ENCODE measurements around the gene FOXE3.

The FOXE3 gene

GRCh38 chr1:47409311-47410067 is 6.6 kb upstream of the FOXE3 start:
- Histone ChIP-seq H3K9me3 (no peaks in the 10 kb centered on the region), H3K4me3 (ENCODE audit: low read depth in 1 of 2, low read length in 1 of 2) (no peak overlapping the region), H3K36me3 (no peaks in the 10 kb centered on the region), H3K27me3 (peaks cover 63% of the 10 kb centered on the region), H3K27ac (no peak overlapping the region), H3K4me1 (ENCODE audit: control insufficient read depth in 1 of 2, insufficient read depth in 1 of 2, low read depth in 1 of 2, low read length in 1 of 2) (no peaks in the 10 kb centered on the region)
- TF ChIP-seq, protein P1, sequence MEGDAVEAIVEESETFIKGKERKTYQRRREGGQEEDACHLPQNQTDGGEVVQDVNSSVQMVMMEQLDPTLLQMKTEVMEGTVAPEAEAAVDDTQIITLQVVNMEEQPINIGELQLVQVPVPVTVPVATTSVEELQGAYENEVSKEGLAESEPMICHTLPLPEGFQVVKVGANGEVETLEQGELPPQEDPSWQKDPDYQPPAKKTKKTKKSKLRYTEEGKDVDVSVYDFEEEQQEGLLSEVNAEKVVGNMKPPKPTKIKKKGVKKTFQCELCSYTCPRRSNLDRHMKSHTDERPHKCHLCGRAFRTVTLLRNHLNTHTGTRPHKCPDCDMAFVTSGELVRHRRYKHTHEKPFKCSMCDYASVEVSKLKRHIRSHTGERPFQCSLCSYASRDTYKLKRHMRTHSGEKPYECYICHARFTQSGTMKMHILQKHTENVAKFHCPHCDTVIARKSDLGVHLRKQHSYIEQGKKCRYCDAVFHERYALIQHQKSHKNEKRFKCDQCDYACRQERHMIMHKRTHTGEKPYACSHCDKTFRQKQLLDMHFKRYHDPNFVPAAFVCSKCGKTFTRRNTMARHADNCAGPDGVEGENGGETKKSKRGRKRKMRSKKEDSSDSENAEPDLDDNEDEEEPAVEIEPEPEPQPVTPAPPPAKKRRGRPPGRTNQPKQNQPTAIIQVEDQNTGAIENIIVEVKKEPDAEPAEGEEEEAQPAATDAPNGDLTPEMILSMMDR (IDR thresholded peaks at IDR 0.05): no peak

GRCh38 chr1:47410068-47410455 is 6.0 kb upstream of the FOXE3 start:
- TF ChIP-seq, protein P1 (IDR thresholded peaks at IDR 0.05): no peak

GRCh38 chr1:47411436-47411835 is 4.6 kb upstream of the FOXE3 start:
- peaks cover 66% of the 10 kb centered on the region for H3K27me3 ChIP-seq
- TF ChIP-seq, protein P1 (IDR thresholded peaks at IDR 0.05): no peak
- H3K27ac ChIP-seq: no peak overlapping the region
- H3K9me3 ChIP-seq: no peaks in the 10 kb centered on the region
- H3K36me3 ChIP-seq: no peaks in the 10 kb centered on the region
- no peak overlapping the region for H3K4me3 ChIP-seq (ENCODE audit: low read depth in 1 of 2, low read length in 1 of 2)
- H3K4me1 ChIP-seq (ENCODE audit: control insufficient read depth in 1 of 2, insufficient read depth in 1 of 2, low read depth in 1 of 2, low read length in 1 of 2): no peaks in the 10 kb centered on the region

More at GRCh38 chr1:47410068-47410455, 6.0 kb upstream of the FOXE3 start:
- H3K27ac ChIP-seq: no peak overlapping the region
- H3K4me3 ChIP-seq (ENCODE audit: low read depth in 1 of 2, low read length in 1 of 2): no peak overlapping the region
- H3K9me3 ChIP-seq: no peaks in the 10 kb centered on the region
- H3K27me3 ChIP-seq: peaks cover 65% of the 10 kb centered on the region
- H3K36me3 ChIP-seq: no peaks in the 10 kb centered on the region
- H3K4me1 ChIP-seq (ENCODE audit: control insufficient read depth in 1 of 2, insufficient read depth in 1 of 2, low read depth in 1 of 2, low read length in 1 of 2): no peaks in the 10 kb centered on the region

DNA sequence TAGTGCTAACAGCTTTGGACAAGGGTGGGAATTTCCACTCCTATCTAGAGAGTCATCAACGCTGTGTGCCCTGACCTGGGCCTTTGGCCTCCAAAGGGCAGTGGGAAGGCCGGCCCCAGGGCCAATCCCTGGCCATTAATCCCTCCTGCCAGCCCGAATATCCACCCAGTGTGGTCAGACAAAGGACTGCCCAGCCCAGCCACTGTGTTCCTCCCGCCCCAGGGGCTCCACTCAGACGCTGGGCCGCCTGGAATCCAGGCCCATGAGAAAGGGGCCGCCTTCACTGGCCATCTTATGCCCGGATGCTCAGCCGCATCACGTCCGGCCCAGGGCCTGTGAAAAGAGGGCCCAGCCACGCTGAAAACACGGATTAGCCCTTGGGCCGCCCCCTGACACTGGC is 3.6 kb upstream of the FOXE3 start:
- Histone ChIP-seq H3K4me3 (ENCODE audit: low read depth in 1 of 2, low read length in 1 of 2) (no peak overlapping the region), H3K9me3 (no peaks in the 10 kb centered on the region), H3K4me1 (ENCODE audit: control insufficient read depth in 1 of 2, insufficient read depth in 1 of 2, low read depth in 1 of 2, low read length in 1 of 2) (no peaks in the 10 kb centered on the region), H3K36me3 (no peaks in the 10 kb centered on the region), H3K27me3 (peaks cover 76% of the 10 kb centered on the region), H3K27ac (no peak overlapping the region)
- TF ChIP-seq, protein P1 (IDR thresholded peaks at IDR 0.05): no peak

DNA sequence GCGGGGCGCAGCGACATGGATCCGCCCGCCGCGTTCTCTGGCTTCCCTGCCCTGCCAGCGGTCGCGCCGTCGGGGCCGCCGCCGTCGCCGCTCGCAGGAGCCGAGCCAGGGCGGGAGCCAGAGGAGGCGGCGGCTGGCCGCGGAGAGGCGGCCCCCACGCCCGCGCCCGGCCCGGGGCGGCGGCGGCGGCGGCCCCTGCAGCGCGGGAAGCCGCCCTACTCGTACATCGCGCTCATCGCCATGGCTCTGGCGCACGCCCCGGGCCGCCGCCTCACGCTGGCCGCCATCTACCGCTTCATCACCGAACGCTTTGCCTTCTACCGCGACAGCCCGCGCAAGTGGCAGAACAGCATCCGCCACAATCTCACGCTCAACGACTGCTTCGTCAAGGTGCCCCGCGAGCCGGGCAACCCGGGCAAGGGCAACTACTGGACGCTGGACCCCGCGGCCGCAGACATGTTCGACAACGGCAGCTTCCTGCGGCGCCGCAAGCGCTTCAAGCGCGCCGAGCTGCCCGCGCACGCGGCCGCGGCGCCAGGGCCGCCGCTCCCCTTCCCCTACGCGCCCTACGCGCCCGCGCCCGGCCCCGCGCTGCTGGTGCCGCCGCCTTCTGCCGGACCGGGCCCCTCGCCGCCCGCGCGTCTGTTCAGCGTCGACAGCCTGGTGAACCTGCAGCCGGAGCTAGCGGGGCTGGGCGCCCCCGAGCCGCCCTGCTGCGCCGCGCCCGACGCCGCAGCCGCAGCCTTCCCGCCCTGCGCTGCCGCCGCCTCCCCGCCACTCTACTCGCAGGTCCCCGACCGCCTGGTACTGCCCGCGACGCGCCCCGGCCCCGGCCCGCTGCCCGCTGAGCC is 459 bp downstream of the FOXE3 start:
- Histone ChIP-seq H3K9me3 (no peaks in the 10 kb centered on the region), H3K27me3 (peaks cover 99% of the 10 kb centered on the region), H3K4me3 (ENCODE audit: low read depth in 1 of 2, low read length in 1 of 2) (no peak overlapping the region), H3K27ac (no peak overlapping the region), H3K4me1 (ENCODE audit: control insufficient read depth in 1 of 2, insufficient read depth in 1 of 2, low read depth in 1 of 2, low read length in 1 of 2) (no peaks in the 10 kb centered on the region), H3K36me3 (no peaks in the 10 kb centered on the region)
- TF ChIP-seq, protein P1 (IDR thresholded peaks at IDR 0.05): no peak
